T follicular helper cell (primary cell): ENCODE results near the gene CFAP53.
"Not testable (repeated sequence)": the region's sequence is repeated elsewhere in the genome, so short reads cannot be mapped to it uniquely, and the experiment has no call there.

Experiments used
- DNase-seq: peaks from one replicate; pipeline ENCODE4 v3.0.0-alpha.2; 2020; ENCODE audit warnings: low read depth
- total RNA-seq, 2 experiments: gene quantifications; one replicate each; lab custom pipeline; 2026; lab: John Stamatoyannopoulos, UW

The CFAP53 gene
- total RNA-seq = 0.39 to 2.4 reads per million in 2 experiments

- DNase-seq = peak; percentile 61
Observed at GRCh38 chr18:50266248-50266704, at the start of gene CFAP53. CFAP53 (minus strand) TSS chr18:50266495; CDS start chr18:50266404, 91 bp downstream.

- no peak for DNase-seq
Observed at GRCh38 chr18:50315100-50315871, 49.0 kb upstream of the CFAP53 start.

GRCh38 chr18:50313873-50314460 lies 47.7 kb upstream of the CFAP53 start:
- DNase-seq = no peak

GRCh38 chr18:50313031-50313607 lies 46.8 kb upstream of the CFAP53 start:
- DNase-seq = no peak

- DNase-seq = no peak
Observed at GRCh38 chr18:50312296-50313030, 46.2 kb upstream of the CFAP53 start.

GRCh38 chr18:50311650-50312049 lies 45.4 kb upstream of the CFAP53 start:
- no peak for DNase-seq

GRCh38 chr18:50310080-50310479 lies 43.8 kb upstream of the CFAP53 start:
- DNase-seq = no peak

- not testable (repeated sequence) for DNase-seq
Observed at GRCh38 chr18:50308851-50309250, 42.6 kb upstream of the CFAP53 start.

GRCh38 chr18:50307738-50308470 lies 41.6 kb upstream of the CFAP53 start:
- DNase-seq = peak; percentile 88

- DNase-seq = no peak
Observed at GRCh38 chr18:50307400-50307737, 41.1 kb upstream of the CFAP53 start.

GRCh38 chr18:50306944-50307343 lies 40.6 kb upstream of the CFAP53 start:
- no peak for DNase-seq

GRCh38 chr18:50301074-50301473 lies 34.8 kb upstream of the CFAP53 start:
- DNase-seq = no peak

GRCh38 chr18:50299626-50300388 lies 33.5 kb upstream of the CFAP53 start:
- DNase-seq = no peak

GRCh38 chr18:50298443-50299284 lies 32.4 kb upstream of the CFAP53 start:
- no peak for DNase-seq

- peak; percentile 34 for DNase-seq
Observed at GRCh38 chr18:50297621-50298442, 31.5 kb upstream of the CFAP53 start.

- DNase-seq = no peak
Observed at GRCh38 chr18:50293039-50293438, 26.7 kb upstream of the CFAP53 start.

GRCh38 chr18:50289108-50289443 lies 22.8 kb upstream of the CFAP53 start:
- no peak for DNase-seq

- not testable (repeated sequence) for DNase-seq
Observed at GRCh38 chr18:50288348-50289107, 22.2 kb upstream of the CFAP53 start.
